ENCODE measurements around the gene LIX1.

GRCh38 chr5:97047076-97047475 is 95.3 kb downstream of the LIX1 start:
- TF ChIP-seq CTCF (conservative IDR thresholded peaks at IDR 0.05 in 1 of 2, IDR thresholded peaks at IDR 0.05 in 1 of 2; ENCODE audit: low read depth in 1 of 2, low read length in 2 of 2): no peak
- no peak for TF ChIP-seq EZH2 (IDR thresholded peaks at IDR 0.05; ENCODE audit: low read length, missing control alignments)
